ENCODE results near the gene NRK. TPM values are rescaled to one million over a fixed set of nuclear protein-coding genes. Genes with fewer than 3 reads are reported as not detected.

The NRK gene
- total and polyA plus RNA-seq, 9 of the 15 experiments (the other 6 are each of a cell fraction or from before 2014, with no cell fraction given) = 0.07 TPM; not detected in 8

GRCh38 chrX:105910563-105911105 lies 88.3 kb downstream of the NRK start:
- no TSS peak for BruUV-seq (replicated peaks)
- no peaks in the 10 kb centered on the region for H3K27me3 ChIP-seq (ENCODE audit: control insufficient read depth in 2 of 2, insufficient read depth in 2 of 2, low read length in 2 of 2)
- TF ChIP-seq MAFG (tag; conservative IDR thresholded peaks at IDR 0.05) = 0 out of 2 replicates have a peak, but pooled peaks have one; percentile 29
- no peak for TF ChIP-seq JUNB (CRISPR knock-in tag; conservative IDR thresholded peaks at IDR 0.05)
- H3K27ac ChIP-seq (ENCODE audit: extremely low read depth, low read depth, low read length) = no peak overlapping the region
- H4K20me1 ChIP-seq (replicated peaks; ENCODE audit: control insufficient read depth, insufficient read depth, low read length) = no peaks in the 10 kb centered on the region
- no peaks in the 10 kb centered on the region for H3K9me1 ChIP-seq (ENCODE audit: control insufficient read depth, insufficient read depth, low read length)
- intact Hi-C loops (cut with micrococcal nuclease) (no loop called here), in situ Hi-C loops (cut with MboI) (no loop called here)
- ATAC-seq (no peak), FAIRE-seq (no peak), DNase-seq (ENCODE audit: extremely low read depth in 1 of 4, low spot score in 3 of 4) (no peak)
- H3K9ac ChIP-seq (ENCODE audit: insufficient read depth in 1 of 2, low read depth in 2 of 2, low read length in 2 of 2) = no peak overlapping the region
- H3K4me2 ChIP-seq (ENCODE audit: insufficient read depth, low read length) = no peak overlapping the region
- CTCF ChIA-PET (ENCODE audit: low intra/inter-chr PET ratio) = no interaction called here
- 0% methylated on average over 3 of the region's 3 CpGs for WGBS (ENCODE audit: insufficient coverage, low coverage, missing lambda C conversion rate)
- H3K79me2 ChIP-seq (ENCODE audit: control insufficient read depth, insufficient read depth, low read length) = no peaks in the 10 kb centered on the region
- H3K4me1 ChIP-seq (replicated peaks in 1 of 2; ENCODE audit: control insufficient read depth in 2 of 2, insufficient read depth in 2 of 2, low read length in 2 of 2) = no peaks in the 10 kb centered on the region
- H3K36me3 ChIP-seq (ENCODE audit: control insufficient read depth, insufficient read depth, low read length) = no peaks in the 10 kb centered on the region
- H3K9me3 ChIP-seq (replicated peaks; ENCODE audit: control insufficient read depth, insufficient read depth, low read depth, low read length) = no peaks in the 10 kb centered on the region
- no peak overlapping the region for H3K4me3 ChIP-seq
- H2AFZ ChIP-seq (ENCODE audit: low read depth, low read length) = no peak overlapping the region
- POLR2A ChIA-PET = no interaction called here

GRCh38 chrX:105945266-105945665 lies 122.9 kb downstream of the NRK start:
- Histone ChIP-seq H3K36me3 (ENCODE audit: control insufficient read depth, insufficient read depth, low read length) (no peaks in the 10 kb centered on the region), H3K4me2 (ENCODE audit: insufficient read depth, low read length) (no peak overlapping the region), H3K4me1 (replicated peaks in 1 of 2; ENCODE audit: control insufficient read depth in 2 of 2, insufficient read depth in 2 of 2, low read length in 2 of 2) (no peaks in the 10 kb centered on the region), H3K9me1 (ENCODE audit: control insufficient read depth, insufficient read depth, low read length) (no peaks in the 10 kb centered on the region), H3K27me3 (ENCODE audit: control insufficient read depth in 2 of 2, insufficient read depth in 2 of 2, low read length in 2 of 2) (no peaks in the 10 kb centered on the region), H3K79me2 (ENCODE audit: control insufficient read depth, insufficient read depth, low read length) (no peaks in the 10 kb centered on the region), H3K9ac (ENCODE audit: insufficient read depth in 1 of 2, low read depth in 2 of 2, low read length in 2 of 2) (no peak overlapping the region), H3K4me3 (no peak overlapping the region), H3K9me3 (replicated peaks; ENCODE audit: control insufficient read depth, insufficient read depth, low read depth, low read length) (no peaks in the 10 kb centered on the region), H4K20me1 (replicated peaks; ENCODE audit: control insufficient read depth, insufficient read depth, low read length) (no peaks in the 10 kb centered on the region), H2AFZ (ENCODE audit: low read depth, low read length) (no peak overlapping the region), H3K27ac (ENCODE audit: extremely low read depth, low read depth, low read length) (no peak overlapping the region)
- TF ChIP-seq GATAD2B (IDR thresholded peaks at IDR 0.05; ENCODE audit: borderline replicate concordance) (no peak), CTBP1 (IDR thresholded peaks at IDR 0.05; ENCODE audit: borderline replicate concordance) (no peak), SMARCA4 (IDR thresholded peaks at IDR 0.05) (no peak), TCF7L2 (IDR thresholded peaks at IDR 0.05; ENCODE audit: low read depth, low read length) (no peak)
- intact Hi-C loops (cut with micrococcal nuclease) (no loop called here), in situ Hi-C loops (cut with MboI) (no loop called here)
- no peak for FAIRE-seq
- BruUV-seq (replicated peaks) = no TSS peak
- WGBS (ENCODE audit: insufficient coverage, low coverage, missing lambda C conversion rate) = 2% methylated on average over 3 of the region's 3 CpGs
- ChIA-PET POLR2A (no interaction called here), CTCF (ENCODE audit: low intra/inter-chr PET ratio) (no interaction called here)
- no peak for ATAC-seq
- DNase-seq (ENCODE audit: extremely low read depth in 1 of 4, low spot score in 3 of 4) = no peak

Measured in K562 (cell line).